HS-27A (cell line): ENCODE data around the gene ZNF438.

ENCODE experiments used
- DNase-seq: peaks from one replicate; pipeline ENCODE4 v3.0.0-alpha.2; 2012; ENCODE audit warnings: low read depth, missing footprints

Gene ZNF438

DNA sequence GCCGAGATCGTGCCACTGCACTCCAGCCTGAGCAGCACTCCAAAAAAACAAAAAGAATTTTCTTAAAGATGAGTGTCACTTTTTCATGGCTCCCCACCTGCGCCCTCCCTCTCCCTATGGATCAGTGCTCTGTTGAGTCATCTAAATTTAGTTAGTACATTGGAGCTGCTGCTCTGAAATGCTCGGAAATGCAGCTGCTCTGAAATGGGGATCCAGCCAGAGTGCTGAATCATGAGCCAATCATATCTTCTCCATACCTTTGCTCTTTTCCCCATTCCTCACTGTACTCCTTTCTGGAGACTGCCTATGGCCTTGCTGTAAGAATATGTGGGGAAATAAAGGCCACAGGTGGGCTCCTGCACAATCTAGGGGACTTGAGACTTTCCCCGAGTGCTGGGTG, 188.8 kb downstream of the ZNF438 start:
- DNase-seq, result no peak

GRCh38 chr10:30842185-30842584, 189.5 kb downstream of the ZNF438 start:
- no peak for DNase-seq

GRCh38 chr10:30840395-30841050, 191.1 kb downstream of the ZNF438 start:
- DNase-seq, result no peak

DNA sequence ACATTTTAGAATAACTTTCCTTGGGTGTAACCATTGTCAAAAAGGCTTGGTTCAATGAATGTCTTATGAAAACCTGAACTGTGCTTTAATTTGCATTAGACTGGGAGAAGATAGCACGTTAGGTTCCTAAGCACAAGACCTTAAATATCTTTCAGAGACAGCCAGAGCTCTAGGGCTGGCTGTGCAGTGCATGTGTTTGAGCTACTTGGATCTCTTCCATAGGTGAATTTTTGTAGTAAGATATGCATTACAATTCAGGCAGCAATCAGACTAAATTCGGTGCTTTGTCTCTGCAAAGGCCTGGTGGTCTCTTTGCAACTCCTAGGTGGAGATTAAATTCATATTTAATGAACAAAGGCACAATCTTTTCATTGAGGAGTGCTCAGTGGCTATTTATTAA, 192.0 kb downstream of the ZNF438 start:
- DNase-seq, result no peak

DNA sequence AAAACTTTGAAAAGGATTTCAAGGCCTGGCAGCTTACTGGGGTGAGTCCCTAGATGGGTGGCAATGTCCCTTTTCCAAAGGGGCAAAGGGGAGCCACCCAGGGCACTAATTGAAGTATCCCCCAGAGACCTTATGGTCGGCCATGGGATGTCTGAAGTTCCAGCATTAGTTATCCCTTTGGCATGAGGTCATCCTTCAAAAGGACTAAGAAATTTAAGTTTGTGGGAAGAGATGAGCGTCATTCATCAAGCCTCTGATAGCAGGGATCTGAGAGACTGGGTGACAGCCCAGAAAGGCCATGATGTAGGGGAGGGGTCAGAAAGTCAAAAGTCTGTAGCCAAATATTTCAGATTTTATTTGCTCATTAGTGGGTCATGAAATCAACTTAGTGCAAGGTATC, 195.3 kb downstream of the ZNF438 start:
- no peak for DNase-seq

- DNase-seq, result no peak
Measured at GRCh38 chr10:30835146-30835545, 196.5 kb downstream of the ZNF438 start.

DNA sequence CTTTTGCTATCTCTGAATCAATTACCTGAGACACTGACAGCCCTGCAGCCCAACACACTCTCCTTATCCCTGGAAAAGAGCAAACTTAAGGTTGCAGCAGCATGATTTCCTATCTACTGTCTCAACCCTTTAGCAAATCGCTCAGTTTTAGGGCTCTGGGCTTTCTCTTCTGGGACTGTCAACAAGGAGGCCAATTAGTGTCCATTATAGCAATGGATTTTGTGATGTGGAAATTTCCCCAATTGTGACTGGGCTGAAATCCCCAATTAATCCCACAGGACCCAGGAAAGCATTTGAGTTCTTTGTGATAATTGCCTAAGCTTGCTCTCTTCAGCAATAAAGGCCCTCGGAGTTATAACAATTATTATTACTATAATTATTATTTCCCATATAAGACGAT, 197.0 kb downstream of the ZNF438 start:
- DNase-seq, result no peak

- DNase-seq, result no peak
Measured at GRCh38 chr10:30834153-30834552, 197.5 kb downstream of the ZNF438 start.

GRCh38 chr10:30833628-30833970, 198.1 kb downstream of the ZNF438 start:
- no peak for DNase-seq

- DNase-seq, result no peak
Measured at GRCh38 chr10:30832749-30833627, 198.7 kb downstream of the ZNF438 start.

GRCh38 chr10:30832001-30832748, 199.5 kb downstream of the ZNF438 start:
- no peak for DNase-seq

- DNase-seq, result no peak
Measured at GRCh38 chr10:30831426-30831825, 200.2 kb downstream of the ZNF438 start.

- DNase-seq, result no peak
Measured at GRCh38 chr10:30830315-30831230, 201.1 kb downstream of the ZNF438 start.

- DNase-seq, result no peak
Measured at GRCh38 chr10:30829901-30830300, 201.8 kb downstream of the ZNF438 start.

- no peak for DNase-seq
Measured at GRCh38 chr10:30828680-30829079, 203.0 kb downstream of the ZNF438 start.

DNA sequence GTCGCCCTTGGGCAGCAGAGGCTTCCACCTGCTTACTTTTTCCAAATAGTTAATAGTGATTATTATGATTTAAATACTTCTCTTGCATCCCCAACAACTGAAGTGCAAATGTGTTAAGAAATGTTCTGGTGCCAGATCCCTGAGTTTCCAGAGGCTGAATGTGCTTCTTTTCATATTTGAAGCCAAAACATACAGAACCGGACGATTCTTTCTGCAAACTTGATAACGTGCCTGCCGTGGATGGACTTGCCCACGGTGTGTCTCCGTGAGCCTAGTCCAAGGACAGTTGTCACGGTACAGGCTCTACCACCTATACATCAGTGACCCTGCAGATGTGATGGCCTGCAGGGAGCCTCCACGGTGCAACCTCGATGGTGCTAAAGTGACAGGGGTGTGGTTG, 203.5 kb downstream of the ZNF438 start:
- DNase-seq, result no peak

GRCh38 chr10:30827531-30828120, 204.0 kb downstream of the ZNF438 start:
- DNase-seq, result no peak

DNA sequence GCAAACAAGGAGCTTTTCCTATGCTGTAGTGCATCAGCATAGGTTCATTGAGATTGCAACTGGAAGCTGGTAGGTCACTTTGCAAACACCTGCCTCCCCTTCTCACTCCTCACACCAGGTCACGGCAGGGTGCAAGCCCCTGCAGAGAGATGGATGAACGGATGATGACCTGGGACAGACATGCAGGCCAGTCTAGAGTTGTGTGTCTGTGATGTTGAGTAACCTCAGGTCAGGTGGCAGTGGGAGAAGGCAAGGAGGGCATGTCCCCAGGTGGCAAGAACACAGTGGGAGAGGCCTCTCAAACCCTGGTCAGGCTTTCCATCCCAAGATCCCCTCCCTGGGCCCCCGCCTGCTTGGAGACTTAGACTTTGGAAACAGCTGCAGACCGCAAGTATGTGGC, 205.0 kb downstream of the ZNF438 start:
- DNase-seq, result no peak

- DNase-seq, result no peak
Measured at GRCh38 chr10:30825495-30825894, 206.2 kb downstream of the ZNF438 start.

- no peak for DNase-seq
Measured at GRCh38 chr10:30825022-30825421, 206.6 kb downstream of the ZNF438 start.

GRCh38 chr10:30823651-30824050, 208.0 kb downstream of the ZNF438 start:
- DNase-seq, result no peak
